ENCODE measurements around the gene TMEM129.

The TMEM129 gene

DNA sequence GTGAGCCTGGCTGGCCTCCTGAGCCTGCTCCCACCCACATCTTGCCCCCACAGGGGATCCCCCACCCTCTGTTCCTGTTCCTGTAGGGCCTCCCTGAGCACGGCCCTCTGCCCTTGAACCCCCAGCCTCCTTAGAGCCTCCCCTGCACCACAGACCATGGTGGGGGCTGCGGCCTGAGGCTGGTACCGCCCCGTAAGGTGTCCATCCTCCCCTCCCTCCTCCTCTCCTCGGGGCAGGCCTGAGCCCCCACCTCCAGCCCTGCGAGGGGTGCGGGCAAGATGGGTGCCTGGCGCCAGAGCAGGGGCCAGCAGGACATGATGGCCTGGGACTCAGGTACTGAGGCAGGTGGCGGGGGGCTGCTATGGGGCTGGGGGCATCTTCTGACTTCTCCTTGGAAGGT is 43.5 kb upstream of the TMEM129 start:
- H3K79me2 ChIP-seq (ENCODE audit: control insufficient read depth, low read length) = no peaks in the 10 kb centered on the region
- no peak for TF ChIP-seq EZH2phosphoT487 (IDR thresholded peaks at IDR 0.05; ENCODE audit: borderline replicate concordance, low read length)
- no peak for TF ChIP-seq CTCF (IDR thresholded peaks at IDR 0.05; ENCODE audit: low read depth, low read length, poor library complexity, severe bottlenecking)
- no peaks in the 10 kb centered on the region for H3K36me3 ChIP-seq (ENCODE audit: control insufficient read depth, low read length)
- H3K9me3 ChIP-seq (ENCODE audit: control insufficient read depth, insufficient read depth, low read length) = no peaks in the 10 kb centered on the region
- H3K4me3 ChIP-seq (ENCODE audit: low read length) = no peak overlapping the region
- peaks cover 4% of the 10 kb centered on the region; the same call in 1 of the 2 replicates for H4K20me1 ChIP-seq (ENCODE audit: control insufficient read depth, insufficient read depth, low read depth, low read length)
- peaks cover 23% of the 10 kb centered on the region for H3K4me1 ChIP-seq (ENCODE audit: control insufficient read depth, low read length)
- no peak overlapping the region for H3K27ac ChIP-seq (ENCODE audit: low read depth, low read length)
- H3F3A ChIP-seq (ENCODE audit: control insufficient read depth, insufficient read depth) = no peaks in the 10 kb centered on the region
- no peaks in the 10 kb centered on the region for H3K9me2 ChIP-seq (replicated peaks; ENCODE audit: control insufficient read depth, low read length)
- H3K27me3 ChIP-seq (ENCODE audit: control insufficient read depth, low read length) = peaks cover 39% of the 10 kb centered on the region
- no peak overlapping the region for H3K4me2 ChIP-seq (ENCODE audit: low read length)

DNA sequence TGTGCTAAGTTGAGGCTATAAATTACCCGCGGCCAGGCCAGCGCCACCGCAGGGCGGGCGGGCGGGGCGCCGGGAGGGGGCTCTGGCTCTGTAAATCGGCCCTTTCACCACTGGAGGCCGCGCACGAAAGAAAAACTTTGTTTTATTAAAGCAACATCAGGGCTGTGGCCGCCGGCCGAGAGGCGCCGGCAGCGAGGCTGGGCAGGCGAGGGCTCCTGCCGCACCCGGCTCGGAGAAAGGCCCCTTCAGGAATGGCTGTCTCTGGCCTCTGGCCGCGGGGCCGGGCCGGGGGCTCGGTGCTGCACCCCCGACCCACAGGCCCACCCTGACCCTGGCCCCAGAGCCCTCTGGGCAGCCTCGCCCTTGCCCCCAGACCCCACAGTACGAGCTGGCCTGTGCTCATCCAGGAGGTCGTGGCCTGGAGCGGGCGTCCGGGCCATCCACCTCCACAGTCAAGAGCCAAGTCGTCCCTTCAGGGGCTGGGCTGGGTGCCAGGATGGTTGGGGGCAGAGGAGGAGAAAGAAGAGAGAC is 42.5 kb upstream of the TMEM129 start:
- H3K9me3 ChIP-seq (ENCODE audit: control insufficient read depth, insufficient read depth, low read length) = no peaks in the 10 kb centered on the region
- H3K4me3 ChIP-seq (ENCODE audit: low read length) = no peak overlapping the region
- H3K4me2 ChIP-seq (ENCODE audit: low read length) = no peak overlapping the region
- TF ChIP-seq EZH2phosphoT487 (IDR thresholded peaks at IDR 0.05; ENCODE audit: borderline replicate concordance, low read length) (no peak), CTCF (IDR thresholded peaks at IDR 0.05; ENCODE audit: low read depth, low read length, poor library complexity, severe bottlenecking) (no peak)
- no peaks in the 10 kb centered on the region for H3F3A ChIP-seq (ENCODE audit: control insufficient read depth, insufficient read depth)
- H3K79me2 ChIP-seq (ENCODE audit: control insufficient read depth, low read length) = no peaks in the 10 kb centered on the region
- no peak overlapping the region for H3K27ac ChIP-seq (ENCODE audit: low read depth, low read length)
- peaks cover 28% of the 10 kb centered on the region for H3K27me3 ChIP-seq (ENCODE audit: control insufficient read depth, low read length)
- peaks cover 15% of the 10 kb centered on the region for H3K4me1 ChIP-seq (ENCODE audit: control insufficient read depth, low read length)
- H3K9me2 ChIP-seq (replicated peaks; ENCODE audit: control insufficient read depth, low read length) = no peaks in the 10 kb centered on the region
- H4K20me1 ChIP-seq (ENCODE audit: control insufficient read depth, insufficient read depth, low read depth, low read length) = peaks cover 4% of the 10 kb centered on the region; the same call in 1 of the 2 replicates
- no peaks in the 10 kb centered on the region for H3K36me3 ChIP-seq (ENCODE audit: control insufficient read depth, low read length)

DNA sequence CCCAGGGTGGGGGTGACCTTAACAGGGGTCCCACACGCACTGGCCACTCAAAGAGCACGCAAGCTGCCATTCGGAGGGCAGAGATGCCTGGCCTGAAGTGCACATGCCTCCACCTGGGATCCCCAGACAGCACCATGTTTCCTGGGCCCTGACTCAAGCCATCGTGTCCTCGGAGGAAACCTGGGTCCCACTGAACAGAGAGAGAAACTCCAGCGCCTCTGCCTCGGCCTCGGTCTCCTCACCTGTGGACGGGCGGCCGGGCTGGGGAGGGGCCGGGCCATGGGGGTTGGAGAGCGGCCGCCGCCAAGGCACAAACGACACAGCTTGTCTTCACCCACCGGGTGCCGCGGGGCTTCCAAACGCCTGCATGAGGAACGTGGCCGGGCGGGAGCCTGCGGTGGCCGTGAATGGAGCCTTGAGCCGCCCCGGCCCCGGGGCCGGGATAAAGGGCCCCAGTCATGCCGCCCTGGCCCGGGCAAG is 42.0 kb upstream of the TMEM129 start:
- no peak overlapping the region for H3K27ac ChIP-seq (ENCODE audit: low read depth, low read length)
- no peak overlapping the region for H3K4me2 ChIP-seq (ENCODE audit: low read length)

More for the DNA sequence above, 42.0 kb upstream of the TMEM129 start:
- Histone ChIP-seq H3K9me2 (replicated peaks; ENCODE audit: control insufficient read depth, low read length) (no peaks in the 10 kb centered on the region), H3K36me3 (ENCODE audit: control insufficient read depth, low read length) (no peaks in the 10 kb centered on the region), H3K4me1 (ENCODE audit: control insufficient read depth, low read length) (peaks cover 10% of the 10 kb centered on the region), H4K20me1 (ENCODE audit: control insufficient read depth, insufficient read depth, low read depth, low read length) (peaks cover 4% of the 10 kb centered on the region; the same call in 1 of the 2 replicates), H3F3A (ENCODE audit: control insufficient read depth, insufficient read depth) (no peaks in the 10 kb centered on the region), H3K79me2 (ENCODE audit: control insufficient read depth, low read length) (no peaks in the 10 kb centered on the region), H3K27me3 (ENCODE audit: control insufficient read depth, low read length) (peaks cover 23% of the 10 kb centered on the region), H3K9me3 (ENCODE audit: control insufficient read depth, insufficient read depth, low read length) (no peaks in the 10 kb centered on the region), H3K4me3 (ENCODE audit: low read length) (no peak overlapping the region)
- TF ChIP-seq EZH2phosphoT487 (IDR thresholded peaks at IDR 0.05; ENCODE audit: borderline replicate concordance, low read length) (no peak), CTCF (IDR thresholded peaks at IDR 0.05; ENCODE audit: low read depth, low read length, poor library complexity, severe bottlenecking) (no peak)
